HL-60 (cell line): ENCODE results near the gene NF1.

ENCODE experiments used
- DNase-seq, 2 experiments: peaks; one replicate each; pipeline ENCODE4 v3.0.0-alpha.2; 2010 to 2020; ENCODE audit warnings: low read depth in 1 of 2, low spot score in 1 of 2
- H3K27ac ChIP-seq: fragments of 250-450 bp; sonication (Bioruptor Pico); replicated peaks from 2 replicates; pipeline ENCODE4 v1.5.1; 2020; ENCODE audit warnings: mild to moderate bottlenecking, moderate library complexity
- H3K27me3 ChIP-seq: fragments of 250-450 bp; sonication (Bioruptor Pico); 2 replicates; pipeline ENCODE4 v1.5.1; 2021; ENCODE audit warnings: mild to moderate bottlenecking, moderate library complexity; ENCODE audit not compliant: insufficient read depth, poor library complexity, severe bottlenecking
- H3K4me3 ChIP-seq: replicated peaks from 2 replicates; pipeline ENCODE4 v1.5.1; 2011; ENCODE audit warnings: mild to moderate bottlenecking, control low read depth, low read length; ENCODE audit not compliant: insufficient read depth
- GABPA ChIP-seq: IDR thresholded peaks from 2 replicates; pipeline ENCODE4 v1.6.1; 2012; ENCODE audit warnings: low read depth
- POLR2AphosphoS5 ChIP-seq: IDR thresholded peaks from 2 replicates; pipeline ENCODE4 v1.6.1; 2012; ENCODE audit warnings: low read depth
- SPI1 ChIP-seq: IDR thresholded peaks from 2 replicates; pipeline ENCODE4 v1.6.1; 2012; ENCODE audit warnings: low read depth, mild to moderate bottlenecking, borderline replicate concordance
- TF ChIP-seq, protein P1 (sequence below): IDR thresholded peaks from 2 replicates; pipeline ENCODE4 v1.6.1; 2012; ENCODE audit warnings: low read depth; ENCODE audit not compliant: insufficient replicate concordance
- TF ChIP-seq, protein P2 (sequence below): IDR thresholded peaks from one replicate; pipeline ENCODE4 v1.5.1; 2011; ENCODE audit warnings: low read length, control low read depth, inconsistent platforms; ENCODE audit not compliant: insufficient read depth

Gene NF1

DNA sequence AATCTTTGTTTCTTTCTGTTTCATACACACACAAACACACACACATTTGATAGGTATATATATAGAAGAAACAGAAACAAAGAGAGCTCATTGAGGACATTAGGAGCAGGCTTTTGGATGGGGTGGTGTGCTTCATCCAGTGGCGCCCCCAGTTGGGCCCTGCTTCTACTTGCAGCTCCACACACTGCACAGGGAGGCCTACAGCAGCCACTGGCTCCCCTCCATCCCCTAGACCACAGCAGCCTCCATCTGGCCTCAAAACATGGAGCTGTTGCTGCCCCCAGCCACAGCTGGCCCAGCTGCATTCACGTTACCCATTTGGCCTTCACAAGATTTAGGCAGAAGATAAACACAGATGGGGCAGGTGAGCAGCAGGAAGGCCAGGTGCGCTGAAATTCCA, 33.1 kb upstream of the NF1 start:
- Histone ChIP-seq H3K27ac (no peak overlapping the region), H3K27me3 (no peaks in the 10 kb centered on the region), H3K4me3 (no peak overlapping the region)
- no peak for DNase-seq
- TF ChIP-seq GABPA (no peak), POLR2AphosphoS5 (no peak), SPI1 (no peak)
- TF ChIP-seq, protein P1, sequence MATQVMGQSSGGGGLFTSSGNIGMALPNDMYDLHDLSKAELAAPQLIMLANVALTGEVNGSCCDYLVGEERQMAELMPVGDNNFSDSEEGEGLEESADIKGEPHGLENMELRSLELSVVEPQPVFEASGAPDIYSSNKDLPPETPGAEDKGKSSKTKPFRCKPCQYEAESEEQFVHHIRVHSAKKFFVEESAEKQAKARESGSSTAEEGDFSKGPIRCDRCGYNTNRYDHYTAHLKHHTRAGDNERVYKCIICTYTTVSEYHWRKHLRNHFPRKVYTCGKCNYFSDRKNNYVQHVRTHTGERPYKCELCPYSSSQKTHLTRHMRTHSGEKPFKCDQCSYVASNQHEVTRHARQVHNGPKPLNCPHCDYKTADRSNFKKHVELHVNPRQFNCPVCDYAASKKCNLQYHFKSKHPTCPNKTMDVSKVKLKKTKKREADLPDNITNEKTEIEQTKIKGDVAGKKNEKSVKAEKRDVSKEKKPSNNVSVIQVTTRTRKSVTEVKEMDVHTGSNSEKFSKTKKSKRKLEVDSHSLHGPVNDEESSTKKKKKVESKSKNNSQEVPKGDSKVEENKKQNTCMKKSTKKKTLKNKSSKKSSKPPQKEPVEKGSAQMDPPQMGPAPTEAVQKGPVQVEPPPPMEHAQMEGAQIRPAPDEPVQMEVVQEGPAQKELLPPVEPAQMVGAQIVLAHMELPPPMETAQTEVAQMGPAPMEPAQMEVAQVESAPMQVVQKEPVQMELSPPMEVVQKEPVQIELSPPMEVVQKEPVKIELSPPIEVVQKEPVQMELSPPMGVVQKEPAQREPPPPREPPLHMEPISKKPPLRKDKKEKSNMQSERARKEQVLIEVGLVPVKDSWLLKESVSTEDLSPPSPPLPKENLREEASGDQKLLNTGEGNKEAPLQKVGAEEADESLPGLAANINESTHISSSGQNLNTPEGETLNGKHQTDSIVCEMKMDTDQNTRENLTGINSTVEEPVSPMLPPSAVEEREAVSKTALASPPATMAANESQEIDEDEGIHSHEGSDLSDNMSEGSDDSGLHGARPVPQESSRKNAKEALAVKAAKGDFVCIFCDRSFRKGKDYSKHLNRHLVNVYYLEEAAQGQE: no peak
- TF ChIP-seq, protein P2, sequence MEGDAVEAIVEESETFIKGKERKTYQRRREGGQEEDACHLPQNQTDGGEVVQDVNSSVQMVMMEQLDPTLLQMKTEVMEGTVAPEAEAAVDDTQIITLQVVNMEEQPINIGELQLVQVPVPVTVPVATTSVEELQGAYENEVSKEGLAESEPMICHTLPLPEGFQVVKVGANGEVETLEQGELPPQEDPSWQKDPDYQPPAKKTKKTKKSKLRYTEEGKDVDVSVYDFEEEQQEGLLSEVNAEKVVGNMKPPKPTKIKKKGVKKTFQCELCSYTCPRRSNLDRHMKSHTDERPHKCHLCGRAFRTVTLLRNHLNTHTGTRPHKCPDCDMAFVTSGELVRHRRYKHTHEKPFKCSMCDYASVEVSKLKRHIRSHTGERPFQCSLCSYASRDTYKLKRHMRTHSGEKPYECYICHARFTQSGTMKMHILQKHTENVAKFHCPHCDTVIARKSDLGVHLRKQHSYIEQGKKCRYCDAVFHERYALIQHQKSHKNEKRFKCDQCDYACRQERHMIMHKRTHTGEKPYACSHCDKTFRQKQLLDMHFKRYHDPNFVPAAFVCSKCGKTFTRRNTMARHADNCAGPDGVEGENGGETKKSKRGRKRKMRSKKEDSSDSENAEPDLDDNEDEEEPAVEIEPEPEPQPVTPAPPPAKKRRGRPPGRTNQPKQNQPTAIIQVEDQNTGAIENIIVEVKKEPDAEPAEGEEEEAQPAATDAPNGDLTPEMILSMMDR: no peak

DNA sequence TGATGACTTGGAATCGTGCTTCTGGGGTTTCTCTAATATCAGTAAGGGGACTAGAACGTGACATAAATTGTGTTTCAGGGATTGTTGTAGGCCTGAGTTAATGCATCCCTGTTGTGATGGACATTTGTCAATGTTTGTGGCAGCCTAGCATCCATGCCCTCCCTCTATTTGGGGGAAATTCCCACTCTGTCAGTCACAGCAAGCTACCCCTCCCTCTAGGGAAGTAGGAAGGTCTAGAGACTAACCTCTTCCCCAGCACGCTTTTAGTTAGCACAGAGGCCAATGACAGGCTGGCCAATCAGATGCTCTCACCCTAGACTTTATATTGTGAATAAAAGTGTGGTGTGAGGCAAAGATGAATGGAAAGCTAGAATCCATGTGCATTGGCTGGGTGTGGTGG, 32.4 kb upstream of the NF1 start:
- no peak overlapping the region for H3K4me3 ChIP-seq
- no peaks in the 10 kb centered on the region for H3K27me3 ChIP-seq
- no peak overlapping the region for H3K27ac ChIP-seq
- TF ChIP-seq SPI1 (no peak), POLR2AphosphoS5 (no peak), GABPA (no peak)
- TF ChIP-seq, protein P1: no peak
- TF ChIP-seq, protein P2: no peak
- DNase-seq: no peak

DNA sequence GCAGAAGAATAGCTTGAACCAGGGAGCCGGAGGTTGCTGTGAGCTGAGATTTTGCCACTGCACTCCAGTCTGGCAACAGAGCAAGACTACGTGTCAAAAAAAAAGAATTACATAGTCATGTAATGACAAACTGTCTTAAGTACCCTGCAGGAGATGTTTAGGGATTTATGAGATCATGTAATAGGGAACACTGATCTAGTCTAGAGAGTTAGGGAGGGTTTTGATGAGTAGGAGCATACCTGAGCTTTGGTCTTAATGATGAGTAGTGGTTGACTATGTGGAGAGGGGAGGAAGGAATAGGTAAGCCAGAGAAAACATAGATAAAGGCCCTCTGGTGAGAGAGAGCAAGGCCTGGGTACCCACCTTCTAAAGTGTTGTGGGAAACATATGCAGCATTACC, 30.1 kb upstream of the NF1 start:
- TF ChIP-seq, protein P1: no peak
- TF ChIP-seq, protein P2: no peak
- H3K27ac ChIP-seq: no peak overlapping the region
- DNase-seq: no peak
- H3K4me3 ChIP-seq: no peak overlapping the region
- no peaks in the 10 kb centered on the region for H3K27me3 ChIP-seq
